CD4-positive, alpha-beta T cell (primary cell): ENCODE results near the gene PHF23. TPM values are rescaled to one million over a fixed set of nuclear protein-coding genes. Genes with fewer than 3 reads are reported as not detected.
A peak's percentile ranks its signal among the peaks of the same experiment; 100 is the strongest.

Experiments
- ATAC-seq: fragments of 200-7000 bp; cut with Tn5 transposase; one replicate; pipeline ENCODE4 v1.10.0; 2022; ENCODE audit warnings: mild to moderate bottlenecking; ENCODE audit not compliant: poor library complexity
- CTCF ChIA-PET: fragments of 350-600 bp; sonication (Branson Sonifier 250); formaldehyde crosslinking; loops from one replicate; lab custom pipeline; 2021; ENCODE audit warnings: antibody characterized with exemption, inconsistent platforms; lab: Charles Lee
- POLR2A ChIA-PET: fragments of 350-600 bp; sonication (Branson Sonifier 250); formaldehyde crosslinking; loops from one replicate; lab custom pipeline; 2021; ENCODE audit warnings: antibody characterized with exemption, inconsistent platforms; lab: Charles Lee
- DNase-seq, 14 experiments: peaks; one replicate each; pipeline ENCODE4 v3.0.0-alpha.2; 2013 to 2020; ENCODE audit warnings: mixed read lengths in 2 of 14
- H3K27ac ChIP-seq, 2 donors: one replicate each; pipeline versions ENCODE4 v1.5.1 to v1.7.0; 2013; ENCODE audit warnings: low read length in 2 of 2, low read depth in 1 of 2, mild to moderate bottlenecking in 1 of 2
- H3K27me3 ChIP-seq, 2 experiments: 1 replicate in 1 of 2; 2 replicates in 1 of 2; pipeline versions ENCODE4 v1.6.1 to v1.7.0; 2013; ENCODE audit warnings: low read length in 2 of 2, control low read depth in 1 of 2, mild to moderate bottlenecking in 1 of 2, moderate library complexity in 1 of 2; ENCODE audit not compliant: insufficient read depth in 2 of 2, control insufficient read depth in 1 of 2
- H3K36me3 ChIP-seq: one replicate; pipeline ENCODE4 v1.6.1; 2013; ENCODE audit warnings: low read length, control low read depth; ENCODE audit not compliant: insufficient read depth
- H3K4me1 ChIP-seq: one replicate; pipeline ENCODE4 v1.6.1; 2013; ENCODE audit warnings: low read length, control low read depth; ENCODE audit not compliant: insufficient read depth
- H3K4me3 ChIP-seq: one replicate; pipeline ENCODE4 v1.5.1; 2013; ENCODE audit warnings: mild to moderate bottlenecking, low read length, moderate library complexity
- H3K9me3 ChIP-seq, 2 experiments: 1 replicate in 1 of 2; 2 replicates in 1 of 2; pipeline versions ENCODE4 v1.6.1 to v1.7.0; 2013; ENCODE audit warnings: low read length in 2 of 2, mild to moderate bottlenecking in 2 of 2, control low read depth in 1 of 2, moderate library complexity in 1 of 2; ENCODE audit not compliant: control insufficient read depth in 1 of 2, insufficient read depth in 1 of 2
- H3K27ac Mint-ChIP-seq: one replicate; pipeline ENCODE4 v1.8.0; 2020; ENCODE audit warnings: mixed read lengths
- H3K27me3 Mint-ChIP-seq: one replicate; pipeline ENCODE4 v1.8.0; 2021; ENCODE audit warnings: mixed read lengths
- H3K36me3 Mint-ChIP-seq: one replicate; pipeline ENCODE4 v1.8.0; 2021; ENCODE audit warnings: low read depth, mixed read lengths
- H3K4me1 Mint-ChIP-seq: one replicate; pipeline ENCODE4 v1.8.0; 2021; ENCODE audit warnings: low read depth, mixed read lengths
- H3K4me3 Mint-ChIP-seq: one replicate; pipeline ENCODE4 v1.8.0; 2020; ENCODE audit warnings: mild to moderate bottlenecking, mixed read lengths
- H3K9me3 Mint-ChIP-seq: one replicate; pipeline ENCODE4 v1.8.0; 2020; ENCODE audit warnings: mixed read lengths
- intact Hi-C, 2 experiments: fragments of 100-400 bp; cut with DNase I in 1 of 2; cut with micrococcal nuclease in 1 of 2; formaldehyde crosslinking; loops; one replicate each; pipeline versions ENCODE4 v1.15.1 to v1.9.0; 2023 to 2025; cut with DNase I, micrococcal nuclease
- total RNA-seq, 174 experiments: library from RNA in 2 of 174; stranded (reverse) in 2 of 174; gene quantifications; one replicate each; pipeline ENCODE4 v1.2.3 and lab custom pipeline; 2021 to 2026
- TF ChIP-seq, protein P1 (sequence below): fragments of 200-600 bp; IDR thresholded peaks from one replicate; pipeline ENCODE4 v1.8.0; 2022; ENCODE audit warnings: antibody characterized with exemption, mild to moderate bottlenecking

The PHF23 gene
- total RNA-seq, 2 experiments from 2014 or later, result 4.5 to 5.1 TPM

- intact Hi-C loops, result loop anchor here in 1 of 2 experiments (2.0 to 5.0 kb wide), 5 partner anchors 36 to 434 kb away; partner anchors contain the start of genes ACADVL, DLG4, EIF5A and FGF11
- Histone ChIP-seq H3K27me3 (no peaks in the 10 kb centered on the region), H3K9me3 (no peaks in the 10 kb centered on the region), H3K36me3 (peaks cover 30% of the 10 kb centered on the region), H3K4me1 (peaks cover 36% of the 10 kb centered on the region), H3K27ac (peak overlapping the region; percentile 99), H3K4me3 (peak overlapping the region; percentile 71)
- DNase-seq (no peak), ATAC-seq (no peak)
- TF ChIP-seq, protein P1, sequence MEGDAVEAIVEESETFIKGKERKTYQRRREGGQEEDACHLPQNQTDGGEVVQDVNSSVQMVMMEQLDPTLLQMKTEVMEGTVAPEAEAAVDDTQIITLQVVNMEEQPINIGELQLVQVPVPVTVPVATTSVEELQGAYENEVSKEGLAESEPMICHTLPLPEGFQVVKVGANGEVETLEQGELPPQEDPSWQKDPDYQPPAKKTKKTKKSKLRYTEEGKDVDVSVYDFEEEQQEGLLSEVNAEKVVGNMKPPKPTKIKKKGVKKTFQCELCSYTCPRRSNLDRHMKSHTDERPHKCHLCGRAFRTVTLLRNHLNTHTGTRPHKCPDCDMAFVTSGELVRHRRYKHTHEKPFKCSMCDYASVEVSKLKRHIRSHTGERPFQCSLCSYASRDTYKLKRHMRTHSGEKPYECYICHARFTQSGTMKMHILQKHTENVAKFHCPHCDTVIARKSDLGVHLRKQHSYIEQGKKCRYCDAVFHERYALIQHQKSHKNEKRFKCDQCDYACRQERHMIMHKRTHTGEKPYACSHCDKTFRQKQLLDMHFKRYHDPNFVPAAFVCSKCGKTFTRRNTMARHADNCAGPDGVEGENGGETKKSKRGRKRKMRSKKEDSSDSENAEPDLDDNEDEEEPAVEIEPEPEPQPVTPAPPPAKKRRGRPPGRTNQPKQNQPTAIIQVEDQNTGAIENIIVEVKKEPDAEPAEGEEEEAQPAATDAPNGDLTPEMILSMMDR, result no peak
- Mint-ChIP-seq H3K4me1 (peaks cover 45% of the 10 kb centered on the region), H3K36me3 (peaks cover 55% of the 10 kb centered on the region), H3K27me3 (no peaks in the 10 kb centered on the region), H3K4me3 (peak overlapping the region; percentile 91), H3K27ac (peak overlapping the region; percentile 100), H3K9me3 (no peaks in the 10 kb centered on the region)
- ChIA-PET CTCF (no interaction called here), POLR2A (interaction anchor here (0.6 kb wide), 1 partner anchor 1369 kb away, joined by 3 read pairs; no protein-coding TSS in a partner anchor)
Measured at GRCh38 chr17:7253082-7253481, 13.8 kb upstream of the PHF23 start.

- Histone ChIP-seq H3K27me3 (no peaks in the 10 kb centered on the region), H3K36me3 (peaks cover 25% of the 10 kb centered on the region), H3K4me3 (peak within 1 kb of the TSS; percentile 71), H3K27ac (peak within 1 kb of the TSS; percentile 99), H3K4me1 (peaks cover 36% of the 10 kb centered on the region), H3K9me3 (no peaks in the 10 kb centered on the region)
- ChIA-PET CTCF (interaction anchor here (1.4 to 1.7 kb wide), 3 partner anchors 10 to 38 kb away, joined by 3 to 4 read pairs (median 4); partner anchors contain the start of gene GABARAP), POLR2A (interaction anchor here (0.6 to 3.4 kb wide), 6 partner anchors 12 to 332 kb away, joined by 3 to 54 read pairs (median 5); partner anchors contain the start of genes ACADVL, DLG4, DVL2 and GABARAP)
- H3K9me3 Mint-ChIP-seq, result no peaks in the 10 kb centered on the region
- peak within 1 kb of the TSS; percentile 94 for H3K4me3 Mint-ChIP-seq
- TF ChIP-seq, protein P1, result peak; percentile 28
- H3K27ac Mint-ChIP-seq, result peak within 1 kb of the TSS; percentile 100
- intact Hi-C loops, result loop anchor here (1.0 to 5.0 kb wide), 8 partner anchors 10 to 434 kb away; partner anchors contain the start of genes EIF5A (in 2 of the 2), ACADVL (in 1 of the 2), DLG4 (in 1 of the 2) and FGF11 (in 1 of the 2)
- H3K4me1 Mint-ChIP-seq, result peaks cover 45% of the 10 kb centered on the region
- peaks cover 54% of the 10 kb centered on the region for H3K36me3 Mint-ChIP-seq
- H3K27me3 Mint-ChIP-seq, result no peaks in the 10 kb centered on the region
- DNase-seq (peak; percentile 64 to 99 (median 80)), ATAC-seq (peak; percentile 39)
Measured at GRCh38 chr17:7252176-7253043, 13.2 kb upstream of the PHF23 start, which contains the start of gene ELP5. ELP5 (plus strand) TSS chr17:7252215; CDS start chr17:7252551, 336 bp downstream.

DNA sequence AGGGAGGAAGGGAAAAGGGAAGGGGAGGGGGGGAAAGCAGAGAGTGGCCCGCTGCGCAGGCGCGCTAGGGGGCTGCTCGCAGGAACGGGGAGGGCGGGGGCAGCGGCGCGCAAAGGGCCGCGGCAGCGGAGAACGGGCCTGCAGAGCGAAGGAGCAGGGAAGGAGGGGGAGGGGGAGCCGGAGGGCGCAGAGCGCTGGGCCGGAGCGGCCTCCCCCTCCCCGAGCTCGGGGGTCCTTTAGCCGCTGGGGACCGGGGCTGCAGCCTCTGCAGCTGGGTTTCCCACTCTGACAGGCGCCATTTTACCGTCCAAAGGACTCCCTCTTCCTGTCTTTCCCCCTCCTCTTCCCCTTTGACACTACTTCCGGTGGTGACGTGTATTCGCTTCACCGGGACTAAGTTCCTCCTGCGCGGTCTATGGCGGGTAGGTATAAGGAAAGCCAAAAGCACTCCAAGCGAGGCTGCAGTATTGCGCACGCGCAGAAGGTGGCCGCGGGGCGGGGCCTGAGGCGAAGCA lies 12.5 kb upstream of the PHF23 start, which contains the start of gene CTDNEP1:
CTDNEP1 (minus strand) TSS at position 74 of the 515 bp plus-strand sequence. CDS start 438 bp downstream, outside the sequence.
- Mint-ChIP-seq H3K4me1 (peaks cover 45% of the 10 kb centered on the region), H3K4me3 (peak within 1 kb of the TSS; percentile 94), H3K9me3 (no peaks in the 10 kb centered on the region), H3K36me3 (peaks cover 53% of the 10 kb centered on the region), H3K27me3 (no peaks in the 10 kb centered on the region), H3K27ac (peak within 1 kb of the TSS; percentile 100)
- CTCF ChIA-PET, result interaction anchor here (1.4 to 1.7 kb wide), 3 partner anchors 9 to 37 kb away, joined by 3 to 4 read pairs (median 4); partner anchors contain the start of gene GABARAP
- Histone ChIP-seq H3K4me3 (peak within 1 kb of the TSS; percentile 71), H3K27ac (peak within 1 kb of the TSS; percentile 99), H3K4me1 (peaks cover 36% of the 10 kb centered on the region), H3K9me3 (no peaks in the 10 kb centered on the region), H3K36me3 (peaks cover 23% of the 10 kb centered on the region), H3K27me3 (no peaks in the 10 kb centered on the region)
- intact Hi-C loops, result loop anchor here (1.0 to 5.0 kb wide), 9 partner anchors 9 to 435 kb away; partner anchors contain the start of genes EIF5A (in 2 of the 2), ACADVL (in 1 of the 2), DLG4 (in 1 of the 2) and FGF11 (in 1 of the 2)
- DNase-seq, result peak in 13 of 14 experiments; percentile 96 to 99 (median 99)
- ATAC-seq, result peak; percentile 88
- TF ChIP-seq, protein P1, result no peak
- POLR2A ChIA-PET, result interaction anchor here (0.6 to 3.4 kb wide), 10 partner anchors 11 to 376 kb away, joined by 3 to 54 read pairs (median 4); partner anchors contain the start of genes ACADVL, DLG4, DVL2 and GABARAP
